Activated CD8-positive, alpha-beta memory T cell treated with anti-CD3 and anti-CD28 coated beads for 24 hours (primary cell): ENCODE measurements around the gene P2RY14.
A peak's percentile ranks its signal among the peaks of the same experiment; 100 is the strongest.

ENCODE experiments used
- DNase-seq: peaks from one replicate; pipeline ENCODE4 v3.0.0-alpha.2; 2020

The P2RY14 gene

DNA sequence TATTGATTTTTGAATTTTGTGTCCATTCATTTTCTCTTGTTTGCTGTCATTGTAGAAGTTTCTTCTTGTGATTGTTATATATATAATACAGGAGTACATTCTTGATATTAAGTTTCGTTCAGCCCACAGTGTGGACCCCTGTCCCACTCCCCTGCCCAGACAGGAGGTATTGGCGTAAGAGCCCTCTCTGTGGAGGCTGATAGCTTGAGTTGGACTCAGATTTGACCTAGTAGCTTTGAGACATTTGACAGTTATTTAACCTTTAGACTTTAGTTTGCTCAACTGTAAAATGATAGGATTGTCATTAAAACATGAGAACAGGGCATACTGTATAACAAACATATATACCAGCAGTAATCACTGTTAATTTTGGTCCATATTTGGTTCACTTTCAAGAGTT, 102.4 kb downstream of the P2RY14 start:
- DNase-seq = no peak

DNA sequence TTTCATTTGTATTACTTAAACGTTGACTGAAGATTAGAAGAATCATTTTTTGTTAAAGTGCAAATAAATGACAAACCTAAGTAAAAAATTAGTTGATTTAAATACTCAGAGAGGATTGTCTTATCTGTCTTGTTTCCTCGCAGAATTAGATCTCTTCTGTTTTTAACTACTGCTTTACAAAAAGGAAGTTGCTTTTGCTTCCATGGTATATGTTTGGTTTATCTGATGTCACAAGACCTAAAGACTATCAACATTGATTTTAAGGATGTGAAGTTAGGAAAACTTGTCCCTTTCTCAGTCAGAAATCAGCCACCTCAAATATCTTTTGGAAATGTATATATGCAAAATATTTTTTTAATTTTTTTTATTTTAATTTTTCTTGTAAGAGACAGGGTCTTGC, 104.0 kb downstream of the P2RY14 start:
- DNase-seq = no peak

DNA sequence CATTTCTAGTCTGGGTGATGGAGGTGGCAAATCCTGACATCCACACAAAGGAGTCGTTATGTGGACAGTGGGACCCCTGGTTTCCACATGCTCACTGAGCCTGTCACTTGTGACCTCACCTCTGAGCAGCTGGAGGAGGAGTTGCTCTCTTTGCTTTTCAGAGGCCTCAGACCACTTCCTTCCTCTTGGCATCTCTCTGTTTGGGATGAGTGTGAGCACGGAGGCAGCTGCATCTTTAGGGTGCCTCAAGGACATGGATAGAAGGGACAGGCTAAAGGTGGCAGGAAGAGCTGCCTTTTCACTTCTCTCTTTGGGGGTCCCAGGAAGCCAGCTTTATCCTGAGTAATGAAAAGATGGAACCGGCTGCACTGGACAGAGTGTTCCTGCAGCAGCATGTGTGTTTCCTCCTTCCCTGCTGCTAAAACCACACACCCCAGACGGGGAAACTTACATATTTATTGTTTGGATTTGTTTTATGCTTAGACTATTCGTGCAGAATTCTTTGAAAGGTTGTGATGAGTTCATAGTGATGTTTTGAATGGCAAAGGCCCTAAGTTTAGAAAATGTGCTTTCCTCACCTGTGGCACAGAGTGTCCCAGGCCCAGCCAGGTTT, 107.1 kb downstream of the P2RY14 start:
- no peak for DNase-seq

DNA sequence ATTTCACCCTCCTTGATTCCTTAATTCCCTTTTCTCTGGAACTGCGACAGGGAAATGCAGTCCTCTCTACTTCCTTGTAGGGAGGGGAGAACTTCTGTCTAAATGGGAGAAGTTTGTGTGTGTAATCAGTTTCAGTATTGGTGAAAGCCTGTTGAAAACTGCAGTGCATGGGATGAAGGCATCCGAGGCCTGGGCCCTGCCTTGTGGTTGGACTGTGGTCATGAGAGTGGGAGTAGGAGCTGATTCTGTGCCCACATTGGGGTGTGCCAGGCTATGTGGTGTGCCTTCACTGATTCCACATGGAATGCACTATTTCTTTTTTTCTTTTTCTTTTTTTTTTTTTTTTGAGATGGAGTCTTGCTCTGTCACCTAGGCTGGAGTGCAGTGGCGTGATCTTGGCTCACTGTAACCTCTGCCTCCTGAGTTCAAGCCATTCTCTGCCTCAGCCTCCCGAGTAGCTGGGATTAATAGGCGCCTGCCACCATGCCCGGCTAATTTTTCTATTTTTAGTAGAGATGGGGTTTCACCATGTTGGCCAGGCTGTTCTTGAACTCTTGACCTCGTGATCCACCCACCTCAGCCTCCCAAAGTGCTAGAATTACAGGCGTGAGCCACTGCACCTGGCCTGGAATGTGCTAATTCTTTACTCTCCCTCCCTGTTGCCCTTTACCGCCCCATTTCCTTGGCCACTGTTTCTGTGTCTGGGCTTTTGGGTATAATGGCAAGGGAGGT, 108.2 kb downstream of the P2RY14 start:
- DNase-seq = peak; percentile 75

DNA sequence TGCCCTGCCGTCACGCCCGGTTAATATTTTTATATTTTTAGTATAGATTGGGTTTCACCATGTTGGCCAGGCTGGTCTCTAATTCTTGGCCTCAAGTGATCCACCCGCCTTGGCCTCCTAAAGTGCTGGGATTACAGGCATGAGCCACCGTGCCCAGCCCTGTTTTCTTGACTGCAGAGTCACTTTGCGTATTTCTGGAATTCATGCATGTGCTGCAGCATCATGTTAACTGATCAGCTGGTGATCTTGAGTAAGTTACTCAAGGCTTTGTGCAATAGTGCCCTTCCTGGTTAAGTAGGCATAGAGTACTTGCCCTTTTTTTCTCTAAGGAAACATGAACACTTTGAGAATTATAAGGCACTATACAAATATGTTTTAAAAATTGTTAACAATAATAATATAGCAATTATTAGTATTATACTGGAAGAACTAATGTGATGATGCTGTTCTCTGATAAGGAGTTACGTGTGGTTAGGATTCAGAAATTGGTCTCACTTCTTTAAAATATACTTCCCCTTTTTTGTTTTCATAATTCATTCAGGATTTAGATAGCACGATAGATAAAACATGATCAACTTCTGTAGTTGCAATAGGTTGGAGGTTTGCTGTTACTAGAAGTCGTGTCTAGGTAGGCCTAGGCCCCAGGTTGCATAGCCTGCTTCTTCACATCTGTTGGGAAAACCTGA, 108.9 kb downstream of the P2RY14 start:
- no peak for DNase-seq

DNA sequence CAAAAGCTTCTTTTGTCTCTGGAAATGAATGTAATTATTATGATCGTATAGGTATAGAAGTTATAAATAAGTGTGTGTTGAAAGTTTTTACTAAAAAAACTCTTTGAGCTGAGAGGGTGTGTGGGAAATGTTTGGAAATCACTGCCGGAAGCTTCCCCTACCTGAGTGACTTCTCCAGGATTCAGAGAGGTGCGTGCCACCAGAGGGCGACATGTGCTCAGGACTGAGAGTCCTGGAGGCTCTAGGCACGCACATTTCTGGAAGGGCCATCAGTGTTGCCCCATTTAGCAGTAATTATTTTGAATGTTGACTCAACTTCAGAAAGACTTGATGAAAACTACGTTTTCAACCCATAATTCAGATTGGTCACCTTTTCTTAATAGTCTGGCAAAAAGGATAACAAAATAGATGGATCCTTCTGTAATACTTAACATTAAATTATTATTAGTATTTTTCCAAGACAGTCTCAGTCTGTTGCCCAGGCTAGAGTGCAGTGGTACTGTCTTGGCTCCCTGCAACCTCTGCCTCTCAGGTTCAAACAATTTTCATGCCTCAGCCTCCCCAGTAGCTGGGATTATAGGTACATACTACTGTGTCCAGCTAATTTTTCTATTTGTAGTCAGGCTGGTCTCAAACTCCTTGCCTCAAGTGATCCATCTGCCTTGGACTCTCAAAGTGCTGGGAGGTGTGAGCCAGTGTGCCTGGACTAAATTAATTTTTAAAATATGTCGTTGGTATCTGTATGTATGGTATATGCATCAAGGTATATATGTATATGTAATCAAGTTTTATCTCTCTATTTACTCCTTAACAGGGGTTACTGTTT, 109.9 kb downstream of the P2RY14 start:
- DNase-seq = peak; percentile 91

DNA sequence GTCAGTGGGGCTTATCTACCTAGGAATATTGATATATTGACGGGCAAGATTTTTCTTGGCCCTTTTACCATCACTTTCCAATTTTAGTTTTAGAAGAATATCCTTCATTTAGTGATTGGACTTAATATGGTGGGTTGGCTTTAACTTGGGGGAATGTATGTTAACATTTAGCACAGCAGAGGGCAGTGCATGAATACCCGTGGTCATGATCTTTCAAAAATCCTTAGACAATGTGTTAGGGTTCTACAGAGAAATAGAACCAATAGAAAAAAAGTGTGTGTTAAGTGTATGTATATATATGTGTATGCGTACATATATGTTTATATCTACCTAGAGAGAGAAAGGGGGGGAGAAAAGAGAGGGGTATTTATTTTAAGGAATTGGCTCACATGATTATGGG, 112.2 kb downstream of the P2RY14 start:
- DNase-seq = no peak

DNA sequence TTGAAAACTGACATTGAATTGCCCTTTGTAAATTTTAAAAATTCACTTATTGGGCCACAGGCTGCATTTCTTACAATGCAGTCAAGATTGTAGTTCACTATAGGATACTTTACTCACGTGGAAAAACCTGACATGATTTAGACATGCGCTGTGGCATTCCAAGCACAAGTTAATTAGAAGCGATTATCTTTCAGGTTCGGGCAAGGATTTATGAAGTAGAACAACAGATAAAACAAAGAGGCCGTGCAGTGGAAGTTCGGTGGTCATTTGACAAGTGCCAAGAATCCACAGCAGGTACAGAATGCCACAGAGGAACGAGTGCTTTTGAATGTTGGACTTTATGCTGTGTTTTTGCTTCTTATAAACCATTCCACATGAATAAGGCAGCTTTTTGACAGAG, 113.1 kb downstream of the P2RY14 start:
- DNase-seq = no peak
